NB4 (cell line): ENCODE results near the gene LMO1.

Experiments
- CTCF ChIP-seq: IDR thresholded peaks from one replicate; pipeline ENCODE4 v1.5.1; 2012; ENCODE audit warnings: low read depth, low read length
- POLR2A ChIP-seq: IDR thresholded peaks from 2 replicates; pipeline ENCODE4 v1.6.1; 2011; ENCODE audit warnings: mild to moderate bottlenecking; ENCODE audit not compliant: insufficient read length; ENCODE audit errors: extremely low read depth

GRCh38 chr11:8183111-8183510 is 80.6 kb downstream of the LMO1 start:
- no peak for TF ChIP-seq CTCF
- TF ChIP-seq POLR2A: no peak
